C1 segment of cervical spinal cord (tissue), 14 donors: ENCODE data around the gene CLCN1.

ENCODE experiments used
- DNase-seq, 14 donors: peaks; one replicate each; lab custom pipeline; 2025; lab: John Stamatoyannopoulos, UW

The CLCN1 gene

GRCh38 chr7:143363016-143363937 is 47.4 kb downstream of the CLCN1 start:
- peak in 3 of 14 donors; percentile 45 to 61 (median 47) for DNase-seq

- peak in 1 of 14 donors; percentile 75 for DNase-seq
These were observed 52.1 kb downstream of the CLCN1 start for GRCh38 chr7:143367972-143368371.

- DNase-seq = no peak
These were observed 52.5 kb downstream of the CLCN1 start for GRCh38 chr7:143368387-143368786.

GRCh38 chr7:143369678-143370651 is 54.1 kb downstream of the CLCN1 start:
- DNase-seq = no peak

- DNase-seq = peak in 11 of 14 donors; percentile 30 to 91 (median 54)
These were observed 56.2 kb downstream of the CLCN1 start for GRCh38 chr7:143372070-143372469.

- no peak for DNase-seq
These were observed 57.4 kb downstream of the CLCN1 start for GRCh38 chr7:143373255-143373794.

GRCh38 chr7:143374561-143374960 is 58.6 kb downstream of the CLCN1 start:
- DNase-seq = no peak

- DNase-seq = peak in 2 of 14 donors; percentile 32 to 91
These were observed 59.6 kb downstream of the CLCN1 start for GRCh38 chr7:143375298-143376034.

- DNase-seq = peak in 1 of 14 donors; percentile 29
These were observed 60.5 kb downstream of the CLCN1 start for GRCh38 chr7:143376396-143376795.

- peak in 3 of 14 donors; percentile 68 to 80 (median 76) for DNase-seq
These were observed 63.8 kb downstream of the CLCN1 start for GRCh38 chr7:143379611-143380259.

GRCh38 chr7:143380260-143380645 is 64.3 kb downstream of the CLCN1 start:
- peak; percentile 23 to 87 (median 76) for DNase-seq

GRCh38 chr7:143380646-143381426 is 64.9 kb downstream of the CLCN1 start, which contains the start of gene ZYX:
Gene ZYX (plus strand): TSS chr7:143381345. CDS start chr7:143381572, 227 bp downstream.
- peak; percentile 52 to 94 (median 84) for DNase-seq

- DNase-seq = peak in 9 of 14 donors; percentile 25 to 70 (median 41)
These were observed 65.7 kb downstream of the CLCN1 start for GRCh38 chr7:143381427-143382125.

GRCh38 chr7:143382126-143382790 is 66.3 kb downstream of the CLCN1 start:
- peak in 1 of 14 donors; percentile 47 for DNase-seq

- DNase-seq = no peak
These were observed 67.1 kb downstream of the CLCN1 start for GRCh38 chr7:143382791-143383641.

GRCh38 chr7:143383642-143383957 is 67.7 kb downstream of the CLCN1 start:
- DNase-seq = peak in 1 of 14 donors; percentile 23

- DNase-seq = no peak
These were observed 68.2 kb downstream of the CLCN1 start for GRCh38 chr7:143384148-143384547.
